ENCODE results near the gene CDCP2.
A peak's percentile ranks its signal among the peaks of the same experiment; 100 is the strongest.

CDCP2 gene

DNA sequence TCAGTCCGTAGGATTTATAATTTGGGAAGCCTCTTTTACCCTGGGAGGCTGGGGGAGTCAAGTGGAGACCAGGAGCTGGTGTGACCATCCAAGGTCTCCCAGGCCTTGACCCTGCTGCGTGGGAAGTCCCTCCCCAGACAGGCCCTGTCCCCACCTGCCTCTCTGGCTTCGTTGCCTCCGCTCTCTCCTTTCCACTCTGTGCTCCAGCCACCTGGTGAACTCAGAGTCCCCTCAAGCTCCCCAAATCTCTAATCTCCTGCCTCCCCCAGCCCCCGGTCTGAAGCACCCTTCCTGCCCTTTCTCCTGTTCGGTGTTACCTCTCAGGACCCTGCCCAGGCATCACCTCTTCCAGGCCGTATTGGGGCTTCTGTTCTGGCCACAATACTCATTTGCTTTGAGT lies 27.9 kb downstream of the CDCP2 start:
- TF ChIP-seq, protein P1, sequence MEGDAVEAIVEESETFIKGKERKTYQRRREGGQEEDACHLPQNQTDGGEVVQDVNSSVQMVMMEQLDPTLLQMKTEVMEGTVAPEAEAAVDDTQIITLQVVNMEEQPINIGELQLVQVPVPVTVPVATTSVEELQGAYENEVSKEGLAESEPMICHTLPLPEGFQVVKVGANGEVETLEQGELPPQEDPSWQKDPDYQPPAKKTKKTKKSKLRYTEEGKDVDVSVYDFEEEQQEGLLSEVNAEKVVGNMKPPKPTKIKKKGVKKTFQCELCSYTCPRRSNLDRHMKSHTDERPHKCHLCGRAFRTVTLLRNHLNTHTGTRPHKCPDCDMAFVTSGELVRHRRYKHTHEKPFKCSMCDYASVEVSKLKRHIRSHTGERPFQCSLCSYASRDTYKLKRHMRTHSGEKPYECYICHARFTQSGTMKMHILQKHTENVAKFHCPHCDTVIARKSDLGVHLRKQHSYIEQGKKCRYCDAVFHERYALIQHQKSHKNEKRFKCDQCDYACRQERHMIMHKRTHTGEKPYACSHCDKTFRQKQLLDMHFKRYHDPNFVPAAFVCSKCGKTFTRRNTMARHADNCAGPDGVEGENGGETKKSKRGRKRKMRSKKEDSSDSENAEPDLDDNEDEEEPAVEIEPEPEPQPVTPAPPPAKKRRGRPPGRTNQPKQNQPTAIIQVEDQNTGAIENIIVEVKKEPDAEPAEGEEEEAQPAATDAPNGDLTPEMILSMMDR (IDR thresholded peaks at IDR 0.05): no peak

DNA sequence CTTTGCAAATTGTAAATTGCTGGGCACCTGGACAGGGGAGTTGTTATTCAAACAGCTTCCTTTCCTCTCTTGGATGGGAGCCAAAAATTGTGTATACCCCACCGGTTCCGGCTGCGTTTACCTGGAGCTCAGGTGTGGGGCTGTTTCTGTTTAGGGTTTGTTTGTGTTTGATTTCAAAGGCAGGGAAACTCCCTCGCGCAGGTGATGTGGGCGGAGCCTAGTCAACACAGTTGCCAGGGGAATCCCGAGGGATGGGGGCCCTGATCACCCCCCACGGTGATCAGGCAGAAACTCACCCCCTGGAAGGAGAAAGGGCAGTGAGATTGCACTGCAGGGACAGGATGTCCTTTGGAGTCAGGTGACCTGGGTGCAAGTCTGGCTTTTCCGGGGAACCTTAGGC lies 28.3 kb downstream of the CDCP2 start:
- TF ChIP-seq, protein P1 (IDR thresholded peaks at IDR 0.05): no peak

DNA sequence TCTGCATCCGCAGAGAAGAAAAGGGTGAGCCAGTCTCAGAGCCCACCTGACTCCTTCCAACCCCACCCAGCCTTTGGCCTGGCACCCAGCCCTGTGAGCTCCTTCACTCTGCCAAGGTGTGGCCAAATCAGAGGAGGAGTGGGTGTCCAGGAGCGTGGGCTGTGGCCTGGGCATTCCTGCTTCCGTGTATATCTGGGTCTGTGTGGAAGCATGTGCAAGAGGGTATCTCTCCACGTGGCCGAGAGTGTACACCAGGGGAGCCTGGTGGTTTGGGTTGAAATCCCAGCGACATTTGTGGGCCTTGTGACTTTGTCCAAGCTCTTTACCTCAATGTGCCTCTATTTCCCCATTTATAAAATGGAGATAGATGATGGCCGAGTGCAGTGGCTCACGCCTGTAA lies 29.8 kb downstream of the CDCP2 start:
- TF ChIP-seq, protein P1 (IDR thresholded peaks at IDR 0.05): no peak

DNA sequence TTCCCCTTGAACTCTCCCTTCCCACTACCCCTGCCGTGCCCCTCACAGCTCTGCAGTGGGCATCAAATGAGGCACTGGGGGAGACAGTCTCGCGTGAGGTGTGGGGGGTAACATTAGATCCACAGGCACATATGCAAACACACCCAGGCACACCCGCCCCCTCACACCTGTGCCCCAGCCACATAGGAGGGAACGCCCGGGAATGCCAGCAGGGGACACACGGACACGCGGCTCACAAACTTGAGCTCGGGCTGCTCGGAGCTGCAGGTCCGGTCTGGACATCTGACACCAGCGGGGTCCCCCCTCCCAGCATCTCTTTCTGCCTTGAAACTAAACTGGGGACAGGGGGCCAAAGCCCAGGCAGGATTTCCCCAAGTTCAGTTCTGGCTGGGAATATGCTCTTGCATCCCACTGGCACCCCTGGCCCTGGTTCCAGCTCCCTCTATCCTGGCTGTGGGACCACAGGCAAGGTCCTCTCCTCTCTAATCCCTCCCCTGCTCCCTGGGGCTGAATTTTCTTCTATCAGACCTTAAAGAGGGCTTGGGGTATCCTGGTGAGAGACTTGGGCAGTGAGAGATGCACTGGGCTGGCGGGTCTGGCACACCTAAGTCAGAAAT lies 30.6 kb downstream of the CDCP2 start:
- TF ChIP-seq, protein P1 (IDR thresholded peaks at IDR 0.05): no peak

DNA sequence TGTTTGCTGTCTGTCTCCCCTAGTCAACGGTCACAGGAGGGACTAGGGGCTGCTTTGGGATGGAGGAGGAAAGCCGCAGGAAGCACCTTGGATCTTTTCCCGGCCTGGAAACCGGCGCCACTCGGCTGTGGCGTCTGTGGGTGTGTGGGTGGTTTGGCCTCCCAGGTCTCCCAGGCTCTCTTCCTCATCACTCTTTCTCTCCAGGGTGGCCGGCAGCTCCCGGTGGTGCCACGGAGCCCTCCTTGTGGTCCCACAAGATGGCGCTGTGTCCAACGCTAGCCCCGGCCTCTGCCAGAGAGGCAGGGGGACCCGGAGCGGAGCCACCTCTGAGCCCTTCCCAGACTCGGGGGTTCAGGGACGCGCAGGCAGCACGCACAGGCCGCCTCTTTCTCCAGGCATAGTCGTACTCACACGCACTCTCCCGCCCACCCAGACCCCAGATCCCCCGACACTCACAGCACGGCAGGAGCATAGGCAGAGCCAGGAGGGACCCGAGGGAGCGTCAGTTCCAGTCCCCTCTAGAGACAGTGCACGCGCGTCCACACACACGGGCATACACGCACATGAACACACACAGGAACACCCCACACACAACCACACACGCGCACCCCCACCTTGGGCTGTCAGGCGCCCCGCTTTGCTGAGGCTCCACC lies 31.2 kb downstream of the CDCP2 start:
- TF ChIP-seq, protein P1 (IDR thresholded peaks at IDR 0.05): peak; percentile 58

DNA sequence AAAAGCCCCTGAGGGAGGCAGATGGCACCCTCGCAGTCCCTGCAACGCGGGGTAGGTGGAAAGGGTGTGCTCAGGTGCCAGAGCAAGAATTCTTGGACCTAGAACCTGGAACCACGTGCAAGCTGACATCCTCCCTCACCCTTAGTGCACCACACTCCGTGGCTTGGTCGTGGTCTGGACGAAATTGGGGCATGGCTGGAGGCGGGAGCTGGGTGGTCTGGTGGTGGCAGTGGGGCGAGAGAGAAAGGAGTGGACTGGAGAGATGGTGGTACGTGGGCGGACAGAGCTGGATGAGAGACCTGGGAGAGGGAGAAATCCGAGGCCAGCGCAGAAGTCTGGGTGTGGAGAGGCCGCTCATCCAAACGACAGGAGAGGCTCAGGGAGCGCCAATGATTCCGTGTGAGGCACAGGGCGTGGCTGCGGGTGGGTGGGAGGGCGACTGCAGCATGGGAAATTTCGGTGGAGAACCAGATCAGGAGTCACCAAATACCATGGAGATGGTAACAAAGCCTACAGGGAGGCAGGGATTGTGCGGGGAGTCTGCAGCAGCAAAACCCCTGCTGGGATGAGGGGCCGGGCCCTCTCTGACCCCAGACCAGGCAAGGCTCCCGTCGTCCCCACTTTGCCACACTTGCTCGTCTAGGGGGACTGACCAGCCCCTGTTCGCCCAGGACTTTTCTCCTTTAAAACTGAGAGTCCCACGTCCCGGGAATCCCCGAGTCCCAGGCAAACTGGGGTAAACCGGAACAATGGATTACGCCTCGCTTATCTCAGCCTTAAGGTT lies 31.9 kb downstream of the CDCP2 start:
- TF ChIP-seq, protein P1 (IDR thresholded peaks at IDR 0.05): no peak

DNA sequence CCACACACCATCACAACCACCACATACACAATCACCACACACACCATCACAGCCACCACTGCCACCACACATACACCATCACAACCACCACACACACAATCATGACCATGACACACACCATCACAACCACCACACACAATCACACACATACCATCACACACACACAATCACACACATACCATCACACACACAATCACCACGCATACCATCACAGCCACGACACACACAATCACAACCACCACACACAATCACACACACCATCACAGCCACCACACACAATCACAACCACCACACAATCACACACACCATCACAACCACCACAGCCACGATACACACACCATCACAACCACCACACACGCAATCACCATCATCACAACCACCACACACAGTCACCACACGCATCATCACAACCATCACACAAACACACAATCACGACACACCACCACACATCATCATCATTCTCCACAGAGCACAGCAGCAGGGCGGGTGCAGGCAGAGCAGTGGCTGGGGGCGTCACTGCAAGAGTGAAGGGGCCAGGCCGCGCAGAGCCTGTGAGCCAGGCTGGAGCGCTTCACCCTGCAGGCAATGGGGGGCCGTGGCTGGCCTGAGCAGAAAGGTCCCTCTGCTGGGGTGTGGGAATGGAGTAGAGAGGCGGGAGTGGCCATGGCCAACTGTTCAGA lies 32.6 kb downstream of the CDCP2 start:
- TF ChIP-seq, protein P1 (IDR thresholded peaks at IDR 0.05): no peak

All from LNCAP (cell line).